Naive B cell (primary cell): ENCODE results near the gene MIA. TPM values are rescaled to one million over a fixed set of nuclear protein-coding genes. Genes with fewer than 3 reads are reported as not detected.
"Not testable (repeated sequence)": the region's sequence is repeated elsewhere in the genome, so short reads cannot be mapped to it uniquely, and the experiment has no call there.

Experiments
- ATAC-seq, 2 donors: fragments of 150-1000 bp; cut with Tn5 transposase; 2 replicates each; pipeline ENCODE4 v1.10.0; 2021; ENCODE audit warnings: low read depth in 2 of 2, mild to moderate bottlenecking in 2 of 2, moderate library complexity in 2 of 2
- DNase-seq: peaks from one replicate; pipeline ENCODE4 v3.0.0; 2022
- H3K27ac Mint-ChIP-seq, 6 donors: one replicate each; pipeline ENCODE4 v1.8.0; 2020 to 2022; ENCODE audit warnings: mild to moderate bottlenecking in 6 of 6, mixed read lengths in 6 of 6, moderate library complexity in 5 of 6, inconsistent platforms in 2 of 6
- H3K27me3 Mint-ChIP-seq, 3 donors: one replicate each; pipeline ENCODE4 v1.8.0; 2021 to 2022; ENCODE audit warnings: mixed read lengths in 3 of 3, mild to moderate bottlenecking in 1 of 3
- H3K36me3 Mint-ChIP-seq, 2 donors: one replicate each; pipeline ENCODE4 v1.8.0; 2020 to 2022; ENCODE audit warnings: mixed read lengths in 2 of 2, inconsistent platforms in 1 of 2, mild to moderate bottlenecking in 1 of 2
- H3K4me1 Mint-ChIP-seq, 3 donors: one replicate each; pipeline ENCODE4 v1.8.0; 2020 to 2022; ENCODE audit warnings: mixed read lengths in 3 of 3, inconsistent platforms in 1 of 3, mild to moderate bottlenecking in 1 of 3, moderate library complexity in 1 of 3
- H3K4me3 Mint-ChIP-seq, 8 donors: one replicate each; pipeline ENCODE4 v1.8.0; 2020 to 2022; ENCODE audit warnings: mild to moderate bottlenecking in 8 of 8, mixed read lengths in 8 of 8, moderate library complexity in 8 of 8, inconsistent platforms in 2 of 8
- H3K9me3 Mint-ChIP-seq, 7 donors: one replicate each; pipeline ENCODE4 v1.8.0; 2020 to 2022; ENCODE audit warnings: mixed read lengths in 7 of 7, mild to moderate bottlenecking in 5 of 7, inconsistent platforms in 2 of 7, moderate library complexity in 1 of 7
- polyA plus RNA-seq, 6 donors: library from polyadenylated mRNA; unstranded; fragments of 300-500 nt; fragmentation: Illumina TruSeq; gene quantifications; one replicate each; pipeline ENCODE4 v1.2.3, GENCODE V29; 2021; ENCODE audit warnings: low read depth in 6 of 6

MIA gene
- not detected for polyA plus RNA-seq

DNA sequence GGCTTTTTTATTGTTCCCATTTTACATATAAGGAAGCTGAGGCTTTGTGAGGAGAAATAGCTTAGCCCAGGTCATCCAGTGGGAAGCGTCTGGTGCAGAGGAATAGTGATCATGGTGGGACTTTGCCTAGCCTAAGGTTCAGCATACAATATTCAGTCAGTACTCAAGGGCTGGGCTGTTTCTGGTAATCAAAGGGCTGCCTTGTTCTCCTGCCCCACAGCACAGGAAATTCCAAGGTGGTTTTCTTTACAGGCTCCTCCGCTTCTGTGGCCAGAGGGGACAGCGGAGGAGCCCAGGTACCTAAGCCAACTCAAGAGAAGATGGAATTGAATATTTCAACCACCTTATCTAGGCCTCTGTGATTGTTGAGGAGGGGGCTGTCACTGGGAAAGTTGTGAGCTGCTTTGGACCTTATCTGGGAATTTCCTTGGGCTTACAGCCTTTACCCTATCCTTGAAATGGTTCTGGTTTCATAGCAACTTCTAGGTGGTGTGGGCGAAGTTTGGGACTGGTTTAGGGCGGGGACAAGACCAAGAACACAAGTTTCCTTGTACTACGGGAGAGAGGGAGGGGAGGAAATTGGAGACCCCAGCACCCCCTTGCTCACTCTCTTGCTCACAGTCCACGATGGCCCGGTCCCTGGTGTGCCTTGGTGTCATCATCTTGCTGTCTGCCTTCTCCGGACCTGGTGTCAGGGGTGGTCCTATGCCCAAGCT is at the start of gene MIA:
TSS of gene MIA (plus strand) at position 606 of the 716 bp plus-strand sequence. CDS start at position 628, 22 bp downstream.
- Mint-ChIP-seq H3K4me1 (peaks cover 51 to 75% (median 54%) of the 10 kb centered on the region in 3 donors), H3K9me3 (peaks cover 0 to 9% (median 3%) of the 10 kb centered on the region in 7 donors), H3K27me3 (no peaks in the 10 kb centered on the region), H3K27ac (peak within 1 kb of the TSS in 5 of 6 donors; percentile 82 to 100 (median 93)), H3K4me3 (peak within 1 kb of the TSS; percentile 5 to 98 (median 60)), H3K36me3 (peaks cover 6 to 8% of the 10 kb centered on the region in 2 donors)
- ATAC-seq (no peak), DNase-seq (no peak)

DNA sequence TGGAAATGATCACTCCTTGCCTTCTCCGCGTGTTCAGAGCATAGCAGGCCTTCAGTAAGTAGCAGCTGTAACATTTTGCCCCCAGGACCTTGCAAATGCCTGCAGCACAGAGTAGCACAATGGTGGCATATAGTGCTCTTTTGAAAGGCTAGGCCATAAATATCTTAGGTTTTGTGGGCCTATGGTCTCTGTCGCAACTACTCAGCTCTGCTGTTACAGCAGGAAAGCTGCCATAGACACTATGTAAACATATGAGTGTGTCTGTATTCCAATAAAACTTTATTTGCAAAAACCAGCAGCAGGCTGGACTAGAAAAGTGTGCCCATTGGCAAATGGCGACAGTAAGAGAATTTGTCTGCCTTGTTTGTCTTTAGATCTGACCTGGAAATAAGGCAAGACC is 49.0 kb upstream of the MIA start:
- Mint-ChIP-seq H3K4me1 (peaks cover 12 to 16% (median 12%) of the 10 kb centered on the region in 3 donors), H3K9me3 (no peaks in the 10 kb centered on the region), H3K4me3 (no peak overlapping the region), H3K27me3 (no peaks in the 10 kb centered on the region), H3K27ac (no peak overlapping the region), H3K36me3 (peaks cover 9% of the 10 kb centered on the region in 2 donors)
- no peak for ATAC-seq
- DNase-seq, result no peak

DNA sequence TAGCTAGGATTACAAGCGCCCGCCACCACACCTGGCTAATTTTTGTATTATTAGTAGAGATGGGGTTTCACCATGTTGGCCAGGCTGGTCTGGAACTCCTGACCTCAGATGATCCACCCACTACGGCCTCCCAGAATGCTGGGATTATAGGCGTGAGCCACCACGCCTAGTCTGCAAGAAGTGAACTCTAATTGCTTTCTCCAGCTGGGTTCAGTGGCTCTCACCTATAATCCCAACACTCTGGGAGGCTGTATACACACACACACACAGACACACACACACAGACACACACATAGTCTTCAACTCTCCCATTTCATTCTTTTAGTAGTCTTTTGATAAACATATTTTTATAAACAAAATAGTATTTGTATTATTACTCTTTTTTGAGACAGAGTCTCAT is 45.3 kb upstream of the MIA start:
- not testable (repeated sequence) for H3K4me1 Mint-ChIP-seq, H3K27ac Mint-ChIP-seq, H3K9me3 Mint-ChIP-seq

DNA sequence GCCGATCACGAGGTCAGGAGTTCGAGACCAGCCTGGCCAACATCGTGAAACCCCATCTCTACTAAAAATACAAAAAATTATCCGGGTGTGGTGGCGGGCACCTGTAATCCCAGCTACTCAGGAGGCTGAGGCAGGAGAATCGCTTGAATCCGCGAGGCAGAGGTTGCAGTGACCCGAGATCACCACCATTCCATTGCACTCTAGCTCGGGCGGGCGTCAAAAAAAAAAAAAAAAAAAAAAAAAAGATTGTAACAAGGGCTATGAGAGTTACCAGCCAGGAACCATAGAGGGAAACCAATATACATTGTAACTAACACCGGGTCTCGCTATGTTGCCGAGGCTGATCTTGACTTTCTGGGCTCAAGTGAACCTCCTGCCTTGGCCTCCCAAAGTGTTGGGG is 43.0 kb upstream of the MIA start:
- ATAC-seq, H3K27me3 Mint-ChIP-seq, H3K4me1 Mint-ChIP-seq, DNase-seq, H3K4me3 Mint-ChIP-seq, H3K9me3 Mint-ChIP-seq: not testable (repeated sequence)
- H3K27ac Mint-ChIP-seq, result peak overlapping the region in 1 of 6 donors; percentile 93
- peaks cover 27 to 34% of the 10 kb centered on the region in 2 donors for H3K36me3 Mint-ChIP-seq

More for the DNA sequence above, 45.3 kb upstream of the MIA start:
- ATAC-seq, H3K27me3 Mint-ChIP-seq, DNase-seq, H3K4me3 Mint-ChIP-seq: not testable (repeated sequence)
- peaks cover 21 to 25% of the 10 kb centered on the region in 2 donors for H3K36me3 Mint-ChIP-seq

GRCh38 chr19:40733149-40733548 is 42.2 kb upstream of the MIA start:
- peaks cover 27 to 34% of the 10 kb centered on the region in 2 donors for H3K36me3 Mint-ChIP-seq

GRCh38 chr19:40735013-40735771 is 40.1 kb upstream of the MIA start:
- Mint-ChIP-seq H3K9me3 (no peaks in the 10 kb centered on the region), H3K27me3 (no peaks in the 10 kb centered on the region), H3K4me1 (no peaks in the 10 kb centered on the region), H3K27ac (peak overlapping the region in 2 of 6 donors; percentile 1 to 65), H3K4me3 (peak overlapping the region in 1 of 8 donors; percentile 22), H3K36me3 (peaks cover 27 to 44% of the 10 kb centered on the region in 2 donors)
- no peak for DNase-seq
- no peak for ATAC-seq

More at GRCh38 chr19:40733149-40733548, 42.2 kb upstream of the MIA start:
- H3K27me3 Mint-ChIP-seq, result no peaks in the 10 kb centered on the region
- H3K27ac Mint-ChIP-seq, result peak overlapping the region in 1 of 6 donors; percentile 29
- no peaks in the 10 kb centered on the region for H3K9me3 Mint-ChIP-seq
- DNase-seq (no peak), ATAC-seq (no peak)
- no peak overlapping the region for H3K4me3 Mint-ChIP-seq
- no peaks in the 10 kb centered on the region for H3K4me1 Mint-ChIP-seq

DNA sequence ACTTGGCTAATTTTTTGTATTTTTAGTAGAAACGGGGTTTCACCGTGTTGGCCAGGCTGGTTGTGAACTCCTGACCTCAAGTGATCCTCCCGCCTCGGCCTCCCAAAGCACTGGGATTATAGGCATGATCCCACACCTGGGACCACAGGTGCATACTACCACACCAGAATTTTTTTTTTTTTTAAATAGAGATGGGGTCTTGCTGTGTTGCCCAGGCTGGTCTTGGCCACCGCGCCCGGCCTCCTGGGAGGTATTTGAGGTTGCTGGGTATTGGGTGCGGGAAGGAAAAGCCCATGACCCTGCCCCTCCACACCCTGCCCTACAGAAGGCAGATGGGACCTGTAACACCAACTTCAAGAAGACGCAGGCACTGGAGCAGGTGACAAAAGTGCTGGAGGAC is 38.7 kb upstream of the MIA start:
- no peak for DNase-seq
- Mint-ChIP-seq H3K27me3 (no peaks in the 10 kb centered on the region), H3K27ac (no peak overlapping the region), H3K36me3 (peaks cover 18 to 33% of the 10 kb centered on the region in 2 donors), H3K4me3 (no peak overlapping the region), H3K4me1 (peaks cover 0 to 2% (median 0%) of the 10 kb centered on the region in 3 donors), H3K9me3 (no peaks in the 10 kb centered on the region)
- ATAC-seq, result no peak

GRCh38 chr19:40737102-40737644 is 38.1 kb upstream of the MIA start:
- no peak for DNase-seq
- Mint-ChIP-seq H3K36me3 (peaks cover 18 to 33% of the 10 kb centered on the region in 2 donors), H3K4me1 (peaks cover 3 to 6% (median 4%) of the 10 kb centered on the region in 3 donors), H3K4me3 (no peak overlapping the region), H3K9me3 (no peaks in the 10 kb centered on the region), H3K27ac (no peak overlapping the region), H3K27me3 (no peaks in the 10 kb centered on the region)
- ATAC-seq, result no peak

DNA sequence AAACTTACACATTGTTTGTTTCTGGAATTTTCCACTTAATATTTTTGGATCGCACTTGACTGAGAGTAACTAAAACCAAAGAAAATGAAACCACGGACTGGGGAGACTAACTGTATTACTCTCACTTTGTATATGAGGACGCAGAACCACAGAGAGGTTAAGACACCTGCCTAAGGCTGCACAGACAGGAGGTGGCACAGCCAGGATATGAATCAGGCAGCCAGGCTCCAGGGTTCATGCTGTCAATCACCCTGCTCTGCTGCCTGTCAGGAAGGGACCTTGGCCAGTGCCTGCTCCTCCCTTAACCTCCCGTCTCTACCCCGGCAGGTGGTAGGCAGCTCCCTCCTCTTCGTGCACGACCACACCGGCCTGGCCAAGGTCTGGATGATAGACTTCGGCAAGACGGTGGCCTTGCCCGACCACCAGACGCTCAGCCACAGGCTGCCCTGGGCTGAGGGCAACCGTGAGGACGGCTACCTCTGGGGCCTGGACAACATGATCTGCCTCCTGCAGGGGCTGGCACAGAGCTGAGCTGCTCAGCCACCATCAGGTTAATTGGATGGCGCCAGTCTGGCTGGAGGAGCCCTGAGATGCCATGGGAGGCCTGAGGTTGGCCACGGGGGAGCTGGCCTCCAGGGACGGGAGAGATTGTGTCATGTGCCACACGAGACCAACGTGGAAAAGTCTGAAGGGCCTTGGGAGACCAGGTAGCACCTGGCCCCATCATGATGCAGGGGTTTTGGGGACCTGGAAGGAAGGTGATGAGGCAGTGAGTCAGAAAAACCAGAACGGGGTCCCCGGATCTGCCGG is 36.1 kb upstream of the MIA start:
- H3K36me3 Mint-ChIP-seq, result peaks cover 10 to 19% of the 10 kb centered on the region in 2 donors
- H3K4me3 Mint-ChIP-seq, result no peak overlapping the region
- no peak overlapping the region for H3K27ac Mint-ChIP-seq
- DNase-seq (no peak), ATAC-seq (no peak)
- no peaks in the 10 kb centered on the region for H3K9me3 Mint-ChIP-seq
- H3K27me3 Mint-ChIP-seq, result no peaks in the 10 kb centered on the region
- peaks cover 3 to 6% (median 4%) of the 10 kb centered on the region in 3 donors for H3K4me1 Mint-ChIP-seq

GRCh38 chr19:40739871-40740703 is 35.2 kb upstream of the MIA start:
- peaks cover 3 to 6% (median 4%) of the 10 kb centered on the region in 3 donors for H3K4me1 Mint-ChIP-seq
- H3K9me3 Mint-ChIP-seq, result no peaks in the 10 kb centered on the region
- no peaks in the 10 kb centered on the region for H3K27me3 Mint-ChIP-seq
- peaks cover 6 to 19% of the 10 kb centered on the region in 2 donors for H3K36me3 Mint-ChIP-seq
- ATAC-seq, result no peak
- H3K27ac Mint-ChIP-seq, result no peak overlapping the region
- no peak for DNase-seq
- H3K4me3 Mint-ChIP-seq, result no peak overlapping the region

DNA sequence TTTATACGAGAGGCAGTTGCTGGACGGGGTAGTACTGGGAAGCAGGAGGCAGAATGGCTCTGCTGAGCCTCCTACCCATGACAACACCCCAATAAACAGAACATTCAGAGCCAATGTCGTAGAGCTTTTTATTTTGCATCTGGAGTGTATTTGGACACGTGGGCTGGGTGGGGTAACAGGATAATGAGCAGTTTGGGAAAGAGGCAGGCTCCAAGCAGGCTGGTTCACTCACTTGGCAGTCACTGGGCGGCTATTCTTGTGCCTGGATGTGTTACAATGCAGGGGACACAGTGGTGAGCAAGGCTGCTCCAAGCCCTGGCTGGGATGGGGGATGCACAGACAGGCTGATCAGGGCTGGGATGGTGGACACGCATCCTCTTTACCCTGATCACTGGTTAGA is 34.6 kb upstream of the MIA start:
- Mint-ChIP-seq H3K9me3 (no peaks in the 10 kb centered on the region), H3K36me3 (peaks cover under 1 to 12% of the 10 kb centered on the region in 2 donors), H3K27me3 (no peaks in the 10 kb centered on the region), H3K4me1 (peaks cover 3 to 6% (median 4%) of the 10 kb centered on the region in 3 donors), H3K4me3 (no peak overlapping the region), H3K27ac (no peak overlapping the region)
- DNase-seq (no peak), ATAC-seq (no peak)
